Femur (tissue), 1 donor: ENCODE results near the gene SNX24.
"Not testable (repeated sequence)": the region's sequence is repeated elsewhere in the genome, so short reads cannot be mapped to it uniquely, and the experiment has no call there.

Source experiments
- DNase-seq: peaks from one replicate; pipeline ENCODE4 v3.0.0-alpha.2; 2017

The SNX24 gene

DNA sequence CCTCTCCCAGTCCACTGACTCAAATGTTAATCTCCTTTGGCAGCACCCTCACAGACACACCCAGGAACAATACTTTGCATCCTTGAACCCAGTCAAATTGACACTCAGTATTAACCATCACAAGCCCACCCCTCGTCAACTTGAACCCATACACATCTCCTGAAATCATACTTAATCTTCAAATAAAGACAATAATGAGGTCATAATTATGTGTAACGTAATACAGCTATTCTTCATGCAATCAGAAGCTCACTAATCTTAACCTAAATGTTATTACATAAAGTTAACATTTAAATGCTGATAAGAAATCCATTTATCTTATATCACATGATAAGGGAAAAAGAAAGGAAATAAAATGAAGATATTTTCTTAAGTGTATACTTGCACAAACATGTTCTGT is 125.9 kb downstream of the SNX24 start:
- no peak for DNase-seq

DNA sequence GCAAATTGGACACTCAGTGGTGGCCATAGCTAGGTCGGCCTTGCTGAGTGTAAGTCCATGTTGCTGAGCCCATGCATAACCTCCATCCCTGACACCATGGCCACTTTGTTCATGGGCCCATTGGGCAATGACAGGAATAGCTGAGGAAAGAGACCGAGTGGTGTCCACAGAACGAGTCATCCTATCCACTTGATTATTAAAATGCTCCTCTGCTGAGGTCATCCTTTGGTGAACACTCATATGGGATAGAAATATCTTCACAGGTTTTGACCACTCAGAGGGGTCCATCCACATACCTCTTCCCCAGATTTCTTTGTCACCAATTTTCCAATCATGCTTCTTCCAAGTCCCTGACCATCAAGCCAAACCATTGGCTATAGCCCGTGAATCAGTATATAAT is 127.5 kb downstream of the SNX24 start:
- DNase-seq: no peak

DNA sequence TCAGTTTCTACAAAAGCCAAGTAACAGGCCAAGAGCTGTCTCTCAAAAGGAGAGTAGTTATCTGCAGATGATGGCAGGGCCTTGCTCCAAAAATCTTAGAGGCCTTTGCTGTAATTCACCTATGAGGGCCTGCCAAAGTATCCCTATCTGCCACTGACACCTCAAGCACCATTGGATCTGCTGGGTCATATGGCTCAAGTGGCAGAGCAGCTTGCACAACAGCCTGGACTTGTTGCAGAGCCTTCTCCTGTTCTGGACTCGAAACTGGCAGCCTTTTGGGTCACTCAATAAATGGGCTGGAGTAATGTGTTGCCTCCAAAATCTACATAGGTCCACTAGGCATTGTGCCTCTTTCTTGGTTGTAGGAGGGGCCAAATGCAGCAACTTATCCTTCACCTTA is 128.3 kb downstream of the SNX24 start:
- not testable (repeated sequence) for DNase-seq

DNA sequence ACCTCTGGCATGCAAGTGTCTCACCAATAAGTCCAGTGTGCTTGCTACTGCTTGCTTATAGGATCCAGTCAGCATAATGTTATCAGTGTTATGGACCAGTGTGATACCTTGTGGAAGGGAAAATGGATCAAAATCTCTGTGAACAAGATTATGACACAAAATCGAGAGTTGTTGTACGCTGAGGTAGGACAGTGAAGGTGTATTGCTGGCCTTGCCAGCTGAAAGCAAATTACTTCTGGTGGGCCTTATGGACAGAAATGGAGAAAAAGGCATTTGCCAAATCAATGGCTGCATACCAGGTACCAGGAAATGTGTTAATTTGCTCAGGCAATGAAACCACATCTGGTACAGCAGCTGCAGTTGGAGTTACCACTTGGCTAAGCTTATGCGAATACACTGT is 128.8 kb downstream of the SNX24 start:
- not testable (repeated sequence) for DNase-seq

DNA sequence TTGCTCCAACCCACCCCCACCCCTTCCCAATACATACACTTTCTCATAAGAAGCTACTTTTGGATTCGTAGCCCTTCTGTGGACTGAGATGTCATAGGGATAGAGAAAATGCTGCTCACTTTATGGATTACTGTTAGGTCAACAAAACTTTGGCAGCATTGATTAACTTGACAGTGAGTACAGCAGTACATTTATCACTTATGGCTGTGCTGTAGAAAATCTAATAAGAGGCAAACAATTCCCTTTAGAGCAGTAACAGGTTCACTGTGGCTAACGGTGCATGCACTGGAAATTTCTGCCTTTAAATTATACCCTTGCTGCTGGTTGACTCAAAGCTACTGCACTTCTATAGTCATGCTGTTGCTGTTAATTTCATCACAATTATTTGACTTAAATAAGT is 131.9 kb downstream of the SNX24 start:
- DNase-seq: no peak

DNA sequence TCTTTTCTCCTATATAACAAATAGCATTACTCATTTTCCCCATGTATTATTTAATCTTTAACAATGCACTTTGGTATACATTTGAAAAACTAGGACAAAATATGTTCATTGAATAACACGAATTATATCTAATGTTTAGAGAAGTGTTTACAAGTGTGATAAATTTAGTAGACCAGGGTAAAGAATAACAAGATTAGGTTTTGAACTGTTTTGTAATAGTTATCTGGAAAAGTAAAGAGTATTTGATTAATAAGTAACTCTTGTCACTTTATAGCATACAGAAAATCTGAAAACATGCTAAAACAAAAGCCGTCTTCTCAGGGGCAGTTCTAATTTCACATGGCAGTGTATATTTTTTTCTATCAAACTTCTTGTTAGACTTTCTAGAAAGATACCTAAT is 132.7 kb downstream of the SNX24 start:
- no peak for DNase-seq

DNA sequence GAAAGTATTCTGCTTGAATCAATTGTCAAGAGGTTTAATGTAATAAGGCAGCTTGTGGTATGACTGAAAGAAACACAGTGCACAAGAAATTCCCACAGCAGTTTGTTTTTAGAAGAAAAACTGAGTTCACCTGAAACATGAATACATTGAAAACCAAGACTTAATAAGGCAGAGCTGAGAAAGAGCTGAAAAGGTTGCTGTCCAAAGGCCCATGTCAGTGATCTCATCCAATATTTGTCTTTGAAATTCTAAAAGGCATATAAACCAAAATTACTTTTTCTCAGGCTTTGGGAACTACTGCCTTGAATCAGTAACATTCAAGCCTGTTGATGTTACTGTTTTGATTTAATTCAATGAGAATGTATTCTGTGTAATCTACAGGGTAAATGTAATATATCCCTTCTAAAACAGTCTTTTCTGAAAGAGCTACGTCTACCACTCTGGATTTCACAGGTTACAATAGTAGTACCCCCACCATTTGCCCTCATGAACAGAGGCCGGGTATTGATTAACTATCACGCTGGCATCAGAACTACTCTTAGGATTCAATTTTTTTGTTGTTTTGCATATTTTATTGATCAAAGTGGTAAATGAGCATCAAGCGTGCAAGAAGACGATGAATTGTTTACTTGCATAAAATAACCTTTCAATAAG is 133.4 kb downstream of the SNX24 start:
- no peak for DNase-seq

DNA sequence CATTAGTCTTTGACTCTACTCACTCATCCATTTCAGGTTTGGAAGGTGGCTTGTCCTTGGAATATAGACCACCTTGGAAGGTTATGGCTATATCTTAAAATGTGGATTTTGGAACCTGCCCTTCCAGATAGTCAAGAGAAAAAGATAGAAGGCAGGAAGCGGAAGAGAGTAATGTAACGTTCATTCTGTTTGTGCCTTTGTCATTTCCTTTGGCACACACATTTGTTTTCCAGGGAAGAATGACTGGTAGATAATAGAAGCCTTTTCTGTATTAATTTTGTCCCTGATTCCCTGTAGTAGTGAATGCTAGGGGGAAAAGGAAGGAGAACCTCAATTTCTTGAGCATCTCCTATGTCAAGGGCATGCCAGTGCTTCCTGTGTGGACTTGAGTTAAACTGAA is 136.4 kb downstream of the SNX24 start:
- no peak for DNase-seq

DNA sequence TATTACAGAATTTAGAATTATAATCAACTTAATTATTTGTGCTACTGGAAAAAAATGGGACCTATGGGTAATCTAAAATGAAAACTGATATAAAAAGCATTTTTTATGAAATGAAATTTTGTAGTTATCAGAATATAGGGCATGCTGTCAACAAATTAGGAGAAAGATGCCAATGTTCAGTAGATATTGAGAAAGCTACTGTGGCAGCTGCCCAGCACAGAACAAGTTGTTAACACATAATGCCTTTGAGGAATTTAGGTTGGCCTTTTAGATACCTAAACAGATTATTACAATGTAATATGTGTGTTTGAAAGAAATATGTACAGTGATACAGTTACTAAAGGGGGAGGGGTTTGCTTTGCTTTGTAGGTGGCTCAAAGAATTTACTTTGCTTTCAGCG is 137.0 kb downstream of the SNX24 start:
- DNase-seq: no peak

DNA sequence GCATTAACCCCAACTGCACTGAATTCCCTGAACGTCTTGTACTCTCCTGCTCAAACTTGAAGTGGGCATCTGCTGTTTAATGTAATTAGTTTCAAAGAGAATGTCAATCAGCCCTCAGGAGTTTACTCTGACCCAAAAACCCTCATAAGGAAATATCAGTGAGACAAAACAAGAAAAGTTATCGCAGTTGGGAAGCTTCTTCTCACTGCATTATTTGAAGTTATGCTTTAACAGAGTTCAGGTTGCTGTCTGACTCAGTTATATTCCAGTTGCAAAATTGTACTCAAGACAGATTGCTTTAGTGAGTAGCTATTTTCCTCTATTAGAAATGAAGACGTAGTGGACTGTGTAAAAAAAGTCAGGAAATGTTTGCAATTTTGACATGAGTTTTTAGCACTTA is 139.0 kb downstream of the SNX24 start:
- no peak for DNase-seq

DNA sequence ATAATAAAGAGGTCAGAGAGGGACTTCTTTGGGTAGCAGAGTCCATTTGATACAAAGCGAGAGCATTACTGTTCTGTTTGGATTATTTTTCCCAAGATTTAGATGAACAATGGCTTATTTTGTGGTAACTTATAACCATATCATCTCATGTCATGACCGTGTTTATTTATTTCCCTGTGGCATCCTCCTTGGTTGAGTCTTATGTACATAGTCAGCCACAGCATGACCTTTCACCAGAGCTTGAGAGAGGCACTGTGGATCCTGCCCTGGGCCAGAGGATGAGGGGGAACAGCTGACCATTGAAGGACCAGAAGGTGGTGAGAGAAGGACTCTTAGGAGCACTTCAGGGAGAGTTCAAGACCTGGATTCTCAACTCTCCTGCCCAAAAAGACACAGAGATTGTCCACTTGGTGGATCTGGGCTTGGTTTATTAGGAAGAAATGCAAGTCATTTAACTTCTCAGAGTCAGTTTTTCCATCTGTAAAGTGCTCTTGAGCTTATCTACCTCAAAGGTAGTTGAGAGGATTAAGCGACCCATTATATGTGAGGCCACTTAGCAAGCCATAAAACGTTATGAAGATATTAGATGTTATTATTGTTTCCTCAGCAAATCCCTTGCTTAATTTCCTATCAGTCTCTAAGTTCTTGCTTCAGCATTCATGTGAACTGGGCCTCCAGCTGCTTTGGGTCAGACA is 139.7 kb downstream of the SNX24 start:
- DNase-seq: no peak

DNA sequence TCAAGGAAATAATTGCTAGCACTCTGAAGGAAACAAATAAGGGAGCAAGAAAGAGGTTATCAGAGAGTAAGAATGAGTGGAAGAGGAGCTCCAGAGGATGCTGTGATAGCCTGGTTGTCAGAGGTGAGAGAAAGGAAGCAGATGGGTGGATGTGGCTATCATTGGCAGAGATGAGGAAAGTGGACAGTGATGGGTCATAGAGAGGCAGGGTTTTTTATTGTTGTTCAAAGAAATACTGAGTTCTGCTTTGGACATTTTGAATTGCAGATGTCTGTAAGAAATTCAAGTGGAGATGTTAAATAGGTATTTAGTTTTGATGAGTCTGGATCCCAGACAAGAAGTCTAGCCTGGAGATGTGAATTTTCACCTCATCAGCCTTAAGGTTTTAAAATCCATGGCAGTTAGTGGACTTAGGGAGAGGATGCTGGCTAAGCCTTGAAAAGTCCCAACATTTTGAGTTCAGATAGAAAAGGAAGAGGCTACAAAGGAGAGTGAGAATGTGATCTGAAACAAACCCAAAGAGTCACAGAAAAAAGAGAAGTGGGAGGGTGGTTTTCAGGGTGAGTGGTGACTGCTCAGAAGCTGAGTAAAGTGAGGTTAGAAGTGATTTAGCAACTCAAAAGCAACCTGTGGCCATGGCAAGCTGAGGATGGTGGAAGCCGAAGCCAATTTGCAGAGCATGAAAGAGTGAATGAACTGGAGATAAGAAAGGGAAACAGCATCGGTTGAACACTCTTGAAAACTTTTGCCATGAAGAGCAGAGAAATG is 140.7 kb downstream of the SNX24 start:
- DNase-seq: no peak

DNA sequence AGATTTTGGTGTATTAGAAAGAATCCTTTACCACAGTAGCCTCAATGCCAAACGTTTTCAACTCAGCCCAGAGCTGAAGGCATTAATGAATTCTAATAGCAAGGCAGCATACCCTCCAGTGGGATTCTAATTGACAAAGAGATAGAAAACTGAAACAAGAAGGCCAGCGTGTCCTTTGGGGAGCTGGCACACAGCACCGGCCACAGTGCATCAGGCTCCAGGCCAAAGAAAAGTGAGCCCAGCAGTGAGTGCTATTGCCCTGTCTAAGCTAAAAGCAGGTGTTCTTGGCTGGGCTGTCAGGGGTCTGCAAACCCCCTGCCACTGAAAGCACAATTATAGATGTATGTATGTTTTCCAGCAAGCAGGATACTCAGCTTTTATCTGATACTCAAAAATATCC is 150.7 kb downstream of the SNX24 start:
- no peak for DNase-seq

DNA sequence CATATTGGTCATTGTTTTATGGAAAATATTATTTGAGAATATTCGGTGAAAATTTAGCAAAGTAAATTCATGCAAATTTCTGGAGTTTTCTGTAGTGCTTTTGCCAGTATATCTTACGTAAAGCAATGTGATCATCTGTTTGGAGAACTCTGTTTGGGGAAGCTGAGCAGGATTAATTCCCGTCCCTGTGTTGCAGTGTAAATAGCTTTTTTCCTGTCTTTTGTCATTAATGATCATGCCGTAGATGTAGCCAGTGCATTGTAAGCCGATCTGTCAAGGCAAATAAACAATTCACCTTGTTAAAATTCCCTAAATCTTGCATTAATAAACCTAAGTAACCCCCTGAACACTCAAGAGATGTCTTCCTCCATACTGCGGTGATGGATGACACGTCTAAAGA is 151.9 kb downstream of the SNX24 start:
- DNase-seq: no peak

DNA sequence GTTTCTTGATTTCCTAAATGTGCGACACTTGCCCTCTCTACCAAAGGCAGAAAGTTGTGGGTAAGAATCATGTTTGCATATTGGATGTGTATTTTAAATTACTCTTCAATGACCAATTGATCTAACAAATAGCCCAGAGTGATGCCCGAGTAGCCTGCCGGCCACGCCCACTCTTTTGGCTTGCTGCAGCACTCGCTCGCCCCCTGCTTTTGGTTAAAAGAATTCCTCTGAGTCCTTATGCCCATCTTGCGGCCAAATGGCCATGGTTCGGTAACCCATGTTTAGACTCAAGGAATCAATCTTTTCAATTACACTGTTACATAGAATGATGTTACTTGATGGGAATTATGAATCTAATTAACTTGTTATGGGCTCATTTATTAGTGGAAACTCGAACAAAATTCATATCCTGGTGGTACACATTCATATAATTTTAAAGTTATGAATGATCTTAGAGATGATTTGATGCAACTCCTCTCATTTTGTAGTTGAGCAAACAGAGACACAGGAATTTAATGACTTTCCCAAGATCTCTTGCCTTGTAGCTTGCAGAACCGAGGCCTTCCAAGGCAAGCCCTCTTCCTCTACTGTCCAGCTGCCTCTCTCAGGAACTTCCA is 154.6 kb downstream of the SNX24 start:
- DNase-seq: no peak

DNA sequence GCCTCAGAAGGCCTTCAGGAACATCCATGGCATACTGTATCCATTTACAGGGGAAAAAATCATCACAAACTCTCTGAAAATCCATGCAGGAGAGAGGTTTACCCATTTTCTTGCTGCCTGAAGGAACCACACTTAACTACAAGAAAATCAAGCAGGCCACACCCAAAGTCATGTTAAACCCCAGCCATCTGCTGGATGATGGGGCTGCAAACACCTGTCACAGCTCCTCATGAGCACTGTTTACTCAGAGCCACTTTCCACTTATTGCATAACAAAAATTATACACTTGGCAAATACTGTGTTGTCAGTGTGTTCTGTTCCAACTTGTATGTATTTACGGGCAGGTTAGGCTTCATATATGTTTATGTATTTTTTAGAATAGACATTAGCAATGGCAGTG is 155.3 kb downstream of the SNX24 start:
- DNase-seq: no peak

DNA sequence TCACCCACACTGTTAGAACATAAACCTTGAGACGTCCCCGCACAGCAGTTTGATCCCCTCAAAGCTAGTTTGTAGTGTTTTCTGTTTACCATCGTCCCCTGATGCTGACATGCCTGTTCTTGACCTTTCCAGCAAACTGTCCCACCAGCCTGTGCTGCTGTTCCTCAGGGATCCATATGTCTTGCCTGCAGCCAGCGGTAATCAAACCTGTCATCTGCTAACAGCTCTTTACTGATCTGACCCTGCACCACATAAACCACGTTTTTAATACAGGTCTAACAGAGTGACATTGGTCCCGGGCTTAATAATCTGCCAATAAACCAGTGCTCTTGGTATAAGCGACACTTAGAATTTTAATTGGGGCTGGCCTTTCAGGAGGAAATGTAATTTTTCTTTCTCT is 156.4 kb downstream of the SNX24 start:
- DNase-seq: no peak

DNA sequence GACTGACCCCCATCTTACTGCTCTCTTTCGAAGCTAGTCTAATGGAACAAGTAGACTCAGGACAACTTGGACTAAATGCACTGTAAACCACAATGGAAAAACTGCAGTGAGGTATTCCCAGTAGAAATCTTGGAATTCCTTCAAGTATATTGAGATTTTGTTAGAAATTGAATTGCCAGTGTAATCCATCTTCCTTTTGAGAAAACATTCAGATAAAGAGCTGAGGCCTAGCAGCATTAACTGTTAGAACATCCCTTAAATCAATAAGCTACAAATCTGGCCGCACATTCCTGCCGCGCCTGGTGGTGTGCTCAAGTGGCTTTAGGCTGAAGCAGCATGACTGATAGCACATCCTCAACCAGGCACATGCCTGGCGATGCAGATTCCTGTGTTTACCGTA is 161.8 kb downstream of the SNX24 start:
- DNase-seq: no peak

DNA sequence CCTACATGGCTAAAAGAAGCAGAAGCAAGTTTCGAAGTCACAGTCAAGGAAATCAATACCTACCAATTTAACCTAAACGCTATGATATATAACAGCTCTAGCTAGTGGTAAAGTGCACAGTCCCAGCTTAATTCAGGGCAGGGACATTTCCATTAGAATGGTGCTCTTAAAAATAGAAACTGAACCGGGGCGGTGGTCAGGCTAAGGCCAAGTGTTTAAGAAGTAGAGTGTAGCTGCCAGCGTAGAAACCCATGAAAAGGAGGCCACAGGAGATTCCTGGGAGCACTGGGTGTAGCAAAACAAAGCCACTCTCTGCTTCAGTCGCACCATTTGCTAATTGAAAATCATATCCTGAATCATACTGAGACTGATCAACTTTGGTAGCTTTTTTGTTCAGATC is 162.3 kb downstream of the SNX24 start:
- no peak for DNase-seq

DNA sequence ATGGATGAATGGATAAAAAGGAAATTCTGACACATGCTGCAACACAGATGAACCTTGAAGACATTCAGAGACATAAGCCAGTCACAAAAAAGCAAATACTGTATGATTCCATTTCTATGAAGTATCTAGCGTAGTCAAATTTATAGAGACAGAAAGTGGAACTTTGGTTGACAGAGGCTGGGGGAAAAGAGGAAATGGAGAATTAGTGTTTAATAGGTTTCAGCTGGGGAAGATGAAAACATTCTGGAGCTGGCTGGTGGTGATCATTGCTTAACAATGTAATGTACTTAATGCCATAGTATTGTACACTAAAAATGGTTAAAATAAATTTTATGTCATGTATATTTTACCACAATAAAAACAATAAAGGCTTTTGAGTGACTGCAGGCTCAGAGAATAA is 166.9 kb downstream of the SNX24 start:
- no peak for DNase-seq

DNA sequence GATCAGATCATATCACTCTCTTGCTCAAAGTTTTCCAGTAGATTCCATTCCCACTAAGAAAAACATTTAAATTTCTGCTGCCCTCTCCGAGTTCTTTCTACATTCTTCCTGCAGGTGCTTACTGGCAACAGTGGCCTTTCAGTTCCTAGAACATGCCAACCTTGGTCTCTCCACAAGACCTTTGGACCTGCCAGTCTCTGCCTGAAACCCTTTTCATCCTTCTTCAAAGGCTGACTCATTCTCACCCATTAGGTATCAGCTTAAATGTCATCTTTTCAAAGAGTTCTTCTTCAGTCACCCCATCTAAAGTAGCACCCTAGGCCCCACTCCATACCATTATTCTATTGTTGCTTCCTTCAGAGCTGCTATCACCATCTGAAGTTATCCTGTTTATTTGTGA is 169.3 kb downstream of the SNX24 start:
- DNase-seq: no peak

DNA sequence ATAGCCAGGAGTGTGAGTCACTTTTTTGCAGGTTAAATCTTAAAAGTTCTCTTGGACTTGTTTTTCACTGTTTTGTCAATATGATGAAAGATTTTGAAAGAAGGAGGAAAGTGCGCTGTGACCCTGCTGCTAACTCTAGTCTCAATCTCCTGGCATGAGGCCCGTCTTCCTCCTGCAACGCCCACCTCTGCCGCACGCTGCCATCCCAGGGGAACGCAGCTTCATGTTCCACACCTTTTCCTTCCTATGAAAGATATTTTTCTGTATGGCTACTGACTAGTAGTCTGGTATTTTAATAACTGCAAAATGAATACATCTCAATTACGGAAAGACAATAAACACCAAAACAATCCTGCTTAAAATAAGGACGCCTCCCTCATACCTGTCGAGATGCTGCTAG is 182.8 kb downstream of the SNX24 start:
- DNase-seq: no peak

DNA sequence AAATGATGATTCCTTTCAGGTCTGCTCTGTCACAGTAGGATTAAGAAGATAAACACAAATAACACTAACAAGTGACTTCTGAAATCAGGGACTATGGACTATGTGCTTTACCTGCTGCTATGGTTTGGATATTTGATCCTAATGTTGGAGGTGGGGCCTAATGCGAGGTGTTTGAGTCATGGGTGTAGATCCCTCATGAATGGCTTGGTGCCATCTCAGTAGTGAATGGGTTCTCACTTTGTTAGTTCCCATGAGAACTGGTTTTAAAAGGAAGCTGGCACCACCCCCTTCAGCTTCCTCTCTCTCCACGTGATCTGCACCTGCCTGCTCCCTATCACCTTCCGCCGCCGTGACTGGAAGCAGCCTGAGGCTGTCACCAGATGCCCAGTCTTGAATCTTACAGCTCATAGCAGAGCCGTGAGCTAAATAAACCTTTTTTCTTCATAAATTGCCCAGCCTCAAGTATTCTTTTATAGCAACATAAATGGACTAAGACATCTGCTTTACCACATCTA is 187.8 kb downstream of the SNX24 start:
- no peak for DNase-seq
